Spleen (tissue), 11 donors: Measurements from ENCODE around the gene CPTP. TPM values are rescaled to one million over a fixed set of nuclear protein-coding genes. Genes with fewer than 3 reads are reported as not detected.

Source experiments
- DNase-seq: peaks from one replicate; pipeline ENCODE4 v3.0.0-alpha.2; 2020
- H3K27ac ChIP-seq, 8 donors: fragments of 200-600 bp; sonication (generic) in 7 of 8; 1 replicate in 4 of 8; 2 replicates in 4 of 8; pipeline versions ENCODE4 v1.5.0 to v1.8.0; 2016 to 2021; ENCODE audit warnings: inconsistent platforms in 4 of 8, mild to moderate bottlenecking in 4 of 8, moderate library complexity in 1 of 8
- H3K27me3 ChIP-seq, 7 donors: fragments of 200-600 bp; sonication (generic) in 6 of 7; replicated peaks in 1 of 7; 1 replicate in 4 of 7; 2 replicates in 3 of 7; pipeline versions ENCODE4 v1.5.0 to v1.8.0; 2016 to 2021; ENCODE audit warnings: inconsistent platforms in 3 of 7, mild to moderate bottlenecking in 1 of 7
- H3K36me3 ChIP-seq, 6 donors: fragments of 200-600 bp; sonication (generic) in 5 of 6; 1 replicate in 4 of 6; 2 replicates in 2 of 6; pipeline versions ENCODE4 v1.5.0 to v1.8.0; 2016 to 2021; ENCODE audit warnings: inconsistent platforms in 2 of 6
- H3K4me1 ChIP-seq, 6 donors: fragments of 200-600 bp; sonication (generic) in 5 of 6; 1 replicate in 3 of 6; 2 replicates in 3 of 6; pipeline versions ENCODE4 v1.5.0 to v1.8.0; 2016 to 2021; ENCODE audit warnings: inconsistent platforms in 3 of 6
- H3K4me3 ChIP-seq, 8 donors: fragments of 200-600 bp; sonication (generic) in 7 of 8; 1 replicate in 4 of 8; 2 replicates in 4 of 8; pipeline versions ENCODE4 v1.5.0 to v1.8.0; 2016 to 2021; ENCODE audit warnings: inconsistent platforms in 4 of 8, mild to moderate bottlenecking in 4 of 8, moderate library complexity in 2 of 8
- H3K9me3 ChIP-seq, 8 donors: fragments of 200-600 bp; sonication (generic) in 7 of 8; 1 replicate in 4 of 8; 2 replicates in 4 of 8; pipeline versions ENCODE4 v1.5.0 to v1.8.0; 2016 to 2021; ENCODE audit warnings: inconsistent platforms in 4 of 8
- POLR2A ChIP-seq, 3 donors: fragments of 450-650 bp; IDR thresholded peaks; one replicate each; pipeline ENCODE4 v1.5.1; 2017; ENCODE audit warnings: antibody characterized with exemption in 3 of 3, mild to moderate bottlenecking in 1 of 3
- WGBS, 5 donors: extraction: QIAGEN DNeasy Blood & Tissue Kit in 3 of 5; methylation state at CpG; one replicate each; pipeline versions ENCODE4 v1.1.5 to v1.1.7; 2013 to 2018; 5-methylcytosine and 5-hydroxymethylcytosine counted together
- intact Hi-C: fragments of 100-400 bp; cut with DNase I; formaldehyde crosslinking; loops from one replicate; pipeline ENCODE4 v1.15.0; 2023; ENCODE audit warnings: low total_unique reads
- microRNA-seq, 3 donors: library from miRNA; unstranded; fragments of <30 nt; microRNA quantifications; one replicate each; pipeline versions ENCODE4 to v1.1.0, GENCODE V29; 2019 to 2020
- polyA plus RNA-seq, 3 donors: library from polyadenylated mRNA; stranded (reverse); fragments of 200-250 nt; gene quantifications; one replicate each; pipeline ENCODE4 v1.2.1, GENCODE V29; 2013
- small RNA-seq, 4 donors: library from RNA; depleted of rRNA; stranded (forward); fragments of <200 nt; gene quantifications; one replicate each; pipeline ENCODE3, GENCODE V24; 2016
- total RNA-seq, 7 donors: library from RNA; depleted of rRNA in 3 of 7; stranded (reverse); fragments of >200 nt in 3 of 7; fragmentation: NEBNext Ultra II Directional in 4 of 7; extraction: Animal tissue kit (Norgen Biotek cat#: 25700) in 4 of 7; gene quantifications; one replicate each; pipeline versions ENCODE4 v1.1.0 to v1.2.1, GENCODE V29; 2016 to 2021
- donor health status: healthy with polysubstance abuse.
- donor health status: DM: no; HTN: no; CAD: no; lungs with moderate emphysema.
- donor health status: DM: no; HTN: no; CAD: no.
- donor health status: Bipolar disorder and iron deficiency.
- donor health status: healthy.
- donor health status: DM: no; HTN: no; CAD: no.
- donor health status: DM: yes; HTN: yes; CAD: no.

The CPTP gene
- total and polyA plus RNA-seq, 10 donors, result 7.5 to 42.1 (median 25.9) TPM

DNA sequence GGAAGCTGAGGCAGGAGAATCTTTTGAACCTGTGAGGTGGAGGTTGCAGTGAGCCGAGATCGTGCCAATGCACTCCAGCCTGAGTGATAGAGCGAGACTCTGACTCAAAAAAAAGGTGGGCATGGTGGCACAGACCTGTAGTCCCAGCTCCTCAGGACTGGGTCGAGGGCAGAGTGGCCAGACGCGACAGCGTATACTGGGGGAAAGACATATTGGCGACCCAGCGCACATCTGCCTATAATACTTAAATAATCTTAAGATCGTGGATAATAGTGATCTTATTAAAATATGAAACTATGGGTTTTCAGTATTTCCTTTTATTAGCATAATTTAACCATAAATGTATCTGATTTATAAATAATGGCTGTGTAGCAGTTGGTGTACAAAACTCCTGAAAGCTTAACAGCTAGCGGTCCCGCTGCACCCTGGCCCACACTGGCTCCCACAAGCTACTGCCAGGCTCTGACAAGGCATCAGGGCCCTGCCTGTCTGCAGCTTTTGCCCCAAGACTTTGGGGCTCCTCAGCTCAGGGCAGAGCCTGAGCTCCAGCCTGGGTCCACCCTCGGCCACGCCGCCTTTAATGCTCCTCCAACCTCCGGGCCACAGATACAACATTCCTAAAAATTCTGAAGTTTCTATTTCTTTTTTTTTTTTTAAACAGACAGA lies 53.1 kb downstream of the CPTP start:
- WGBS, 5 donors, result 94 to 97% (median 96%) methylated on average over 16 of the region's 16 CpGs
- intact Hi-C loops, result no loop called here
- Histone ChIP-seq H3K27ac (no peak overlapping the region), H3K4me3 (no peak overlapping the region), H3K4me1 (peaks cover 13 to 34% (median 29%) of the 10 kb centered on the region in 6 donors), H3K9me3 (no peaks in the 10 kb centered on the region), H3K36me3 (peaks cover 0 to 38% (median 9%) of the 10 kb centered on the region in 6 donors), H3K27me3 (no peaks in the 10 kb centered on the region)
- no peak for DNase-seq
- no peak for TF ChIP-seq POLR2A (IDR thresholded peaks at IDR 0.05)

Small RNA genes within 50 kb of the gene (microRNA-seq; reads per million reads assigned to microRNA genes)
- gene MIR6726 (0 to 5.8 (median 1.1) reads per million in 3 donors), gene MIR6727 (0.35 to 1.1 (median 0.57) reads per million in 3 donors), gene MIR6808 (0 to 0.36 (median 0) reads per million in 3 donors)

Small RNA genes within 50 kb of the gene (small RNA-seq; reads per million reads assigned to genes)
- 0 to 0.30 (median 0.10) reads per million in 4 donors for gene MIR6726

Other genes starting within 250 kb of the CPTP start
- 10 to 100 TPM; 12.1 to 22.5 (median 18.7) TPM for gene C1orf159, start 208.7 kb upstream of the CPTP start, total RNA-seq
- gene C1orf159, start 208.7 kb upstream of the CPTP start, polyA plus RNA-seq, result 10 to 100 TPM in 2 of 3 donors, 1 to 10 TPM in 1; 8.5 to 25.7 (median 24.1) TPM
- gene TTLL10, start 150.9 kb upstream of the CPTP start, total RNA-seq, result under 1 TPM in 2 of 7 donors, not detected in 5; 0.17 to 0.34 TPM
- gene TTLL10, start 150.9 kb upstream of the CPTP start, polyA plus RNA-seq, result under 1 TPM in 2 of 3 donors, not detected in 1; 0.02 to 0.03 TPM
- gene TNFRSF18, start 118.2 kb upstream of the CPTP start, total RNA-seq, result 1 to 10 TPM; 5.2 to 9.9 (median 7.5) TPM
- gene TNFRSF18, start 118.2 kb upstream of the CPTP start, polyA plus RNA-seq, result 10 to 100 TPM in 1 of 3 donors, 1 to 10 TPM in 2; 7.2 to 16.3 (median 9.3) TPM
- gene TNFRSF4, start 110.6 kb upstream of the CPTP start, total RNA-seq, result 10 to 100 TPM in 5 of 7 donors, 1 to 10 TPM in 2; 6.6 to 18.9 (median 12.5) TPM
- 10 to 100 TPM; 14.7 to 23.4 (median 14.7) TPM for gene TNFRSF4, start 110.6 kb upstream of the CPTP start, polyA plus RNA-seq
- 100 to 1,000 TPM in 4 of 7 donors, 10 to 100 TPM in 3; 87.2 to 145 (median 114) TPM for gene SDF4, start 92.8 kb upstream of the CPTP start, total RNA-seq
- gene SDF4, start 92.8 kb upstream of the CPTP start, polyA plus RNA-seq, result 10 to 100 TPM; 39.1 to 84.2 (median 49.4) TPM
- gene B3GALT6, start 92.6 kb upstream of the CPTP start, total RNA-seq, result 10 to 100 TPM; 13.2 to 25.1 (median 19.3) TPM
- 10 to 100 TPM in 2 of 3 donors, 1 to 10 TPM in 1; 7.9 to 16.6 (median 12.1) TPM for gene B3GALT6, start 92.6 kb upstream of the CPTP start, polyA plus RNA-seq
- 1 to 10 TPM in 3 of 7 donors, under 1 TPM in 1, not detected in 3; 0.87 to 3.6 (median 1.8) TPM for gene C1QTNF12, start 78.1 kb upstream of the CPTP start, total RNA-seq
- gene C1QTNF12, start 78.1 kb upstream of the CPTP start, polyA plus RNA-seq, result 1 to 10 TPM; 1.3 to 5.5 (median 1.4) TPM
- 10 to 100 TPM; 39.1 to 69.7 (median 56.5) TPM for gene UBE2J2, start 50.9 kb upstream of the CPTP start, total RNA-seq
- 10 to 100 TPM; 39.2 to 66.9 (median 54.0) TPM for gene UBE2J2, start 50.9 kb upstream of the CPTP start, polyA plus RNA-seq
- gene SCNN1D, start 44.4 kb upstream of the CPTP start, total RNA-seq, result 10 to 100 TPM in 1 of 7 donors, 1 to 10 TPM in 6; 2.5 to 10.5 (median 3.4) TPM
- 10 to 100 TPM in 2 of 3 donors, 1 to 10 TPM in 1; 3.7 to 16.9 (median 11.9) TPM for gene SCNN1D, start 44.4 kb upstream of the CPTP start, polyA plus RNA-seq
- 10 to 100 TPM; 33.0 to 62.3 (median 41.7) TPM for gene ACAP3, start 16.9 kb upstream of the CPTP start, total RNA-seq
- gene ACAP3, start 16.9 kb upstream of the CPTP start, polyA plus RNA-seq, result 10 to 100 TPM; 12.6 to 89.7 (median 32.6) TPM
- 10 to 100 TPM; 11.4 to 22.9 (median 13.9) TPM for gene PUSL1, start 16.2 kb upstream of the CPTP start, total RNA-seq
- gene PUSL1, start 16.2 kb upstream of the CPTP start, polyA plus RNA-seq, result 10 to 100 TPM in 2 of 3 donors, 1 to 10 TPM in 1; 9.8 to 17.8 (median 10.5) TPM
- 100 to 1,000 TPM in 4 of 7 donors, 10 to 100 TPM in 3; 89.2 to 114 (median 100) TPM for gene INTS11, start 142 bp upstream of the CPTP start, total RNA-seq
- gene INTS11, start 142 bp upstream of the CPTP start, polyA plus RNA-seq, result 100 to 1,000 TPM; 106 to 203 (median 202) TPM
- gene TAS1R3, start 6.5 kb downstream of the CPTP start, total RNA-seq, result 1 to 10 TPM in 6 of 7 donors, under 1 TPM in 1; 0.77 to 5.9 (median 3.0) TPM
- 1 to 10 TPM in 1 of 3 donors, under 1 TPM in 2; 0.23 to 1.6 (median 0.37) TPM for gene TAS1R3, start 6.5 kb downstream of the CPTP start, polyA plus RNA-seq
- gene DVL1, start 24.6 kb downstream of the CPTP start, total RNA-seq, result 10 to 100 TPM; 34.4 to 59.1 (median 40.1) TPM
- 10 to 100 TPM; 18.1 to 57.3 (median 27.7) TPM for gene DVL1, start 24.6 kb downstream of the CPTP start, polyA plus RNA-seq
- 10 to 100 TPM; 25.9 to 71.7 (median 49.3) TPM for gene MXRA8, start 33.8 kb downstream of the CPTP start, total RNA-seq
- gene MXRA8, start 33.8 kb downstream of the CPTP start, polyA plus RNA-seq, result 10 to 100 TPM; 37.9 to 57.5 (median 44.8) TPM
- gene AURKAIP1, start 50.4 kb downstream of the CPTP start, total RNA-seq, result 10 to 100 TPM; 61.3 to 85.1 (median 71.7) TPM
- gene AURKAIP1, start 50.4 kb downstream of the CPTP start, polyA plus RNA-seq, result 100 to 1,000 TPM; 149 to 174 (median 151) TPM
- 100 to 1,000 TPM; 167 to 299 (median 208) TPM for gene CCNL2, start 74.5 kb downstream of the CPTP start, total RNA-seq
- 100 to 1,000 TPM; 111 to 230 (median 199) TPM for gene CCNL2, start 74.5 kb downstream of the CPTP start, polyA plus RNA-seq
- 100 to 1,000 TPM in 3 of 7 donors, 10 to 100 TPM in 4; 67.4 to 144 (median 91.3) TPM for gene MRPL20, start 82.5 kb downstream of the CPTP start, total RNA-seq
- 100 to 1,000 TPM; 101 to 168 (median 122) TPM for gene MRPL20, start 82.5 kb downstream of the CPTP start, polyA plus RNA-seq
- gene ANKRD65, start 96.5 kb downstream of the CPTP start, total RNA-seq, result 1 to 10 TPM in 5 of 7 donors, under 1 TPM in 2; 0.43 to 2.7 (median 1.2) TPM
- 1 to 10 TPM; 2.3 to 4.3 (median 3.0) TPM for gene ANKRD65, start 96.5 kb downstream of the CPTP start, polyA plus RNA-seq
- 10 to 100 TPM in 6 of 7 donors, 1 to 10 TPM in 1; 3.9 to 18.0 (median 13.1) TPM for gene VWA1, start 110.9 kb downstream of the CPTP start, total RNA-seq
- gene VWA1, start 110.9 kb downstream of the CPTP start, polyA plus RNA-seq, result 10 to 100 TPM in 2 of 3 donors, 1 to 10 TPM in 1; 4.1 to 12.7 (median 11.0) TPM
- gene ATAD3C, start 124.9 kb downstream of the CPTP start, total RNA-seq, result 1 to 10 TPM in 2 of 7 donors, under 1 TPM in 3, not detected in 2; 0.25 to 3.9 (median 0.57) TPM
- gene ATAD3C, start 124.9 kb downstream of the CPTP start, polyA plus RNA-seq, result under 1 TPM; 0.55 to 0.85 (median 0.83) TPM
- gene ATAD3B, start 147.0 kb downstream of the CPTP start, total RNA-seq, result 10 to 100 TPM; 11.5 to 39.8 (median 23.7) TPM
- 10 to 100 TPM; 21.7 to 62.3 (median 45.8) TPM for gene ATAD3B, start 147.0 kb downstream of the CPTP start, polyA plus RNA-seq
- 10 to 100 TPM; 11.3 to 25.7 (median 17.8) TPM for gene ATAD3A, start 187.4 kb downstream of the CPTP start, total RNA-seq
- 10 to 100 TPM; 13.4 to 29.0 (median 14.3) TPM for gene ATAD3A, start 187.4 kb downstream of the CPTP start, polyA plus RNA-seq
- 1 to 10 TPM in 6 of 7 donors, not detected in 1; 2.3 to 5.3 (median 2.7) TPM for gene TMEM240, start 215.8 kb downstream of the CPTP start, total RNA-seq
- 1 to 10 TPM in 2 of 3 donors, under 1 TPM in 1; 0.39 to 2.2 (median 1.5) TPM for gene TMEM240, start 215.8 kb downstream of the CPTP start, polyA plus RNA-seq